Measurements from ENCODE around the gene STK31.
"Not testable (repeated sequence)": the region's sequence is repeated elsewhere in the genome, so short reads cannot be mapped to it uniquely, and the experiment has no call there.

GRCh38 chr7:23758839-23759238 is 48.8 kb downstream of the STK31 start:
- TF ChIP-seq POLR2A (IDR thresholded peaks at IDR 0.05; ENCODE audit: low read length); GATA1 (IDR thresholded peaks at IDR 0.05; ENCODE audit: low read depth, low read length): not testable (repeated sequence)

Data from erythroblast (primary cell).